Hair follicle dermal papilla cell (primary cell): ENCODE data around the gene LCE1F. TPM values are rescaled to one million over a fixed set of nuclear protein-coding genes. Genes with fewer than 3 reads are reported as not detected.

ENCODE experiments used
- total RNA-seq: library from RNA; depleted of rRNA; stranded (reverse); fragments of >200 nt; gene quantifications from 2 replicates; pipeline ENCODE4 v1.2.3, GENCODE V29; 2012

LCE1F gene
- total RNA-seq, result not detected in 2 replicates

GRCh38 chr1:152774875-152775274 lies at the start of gene LCE1F:
Gene LCE1F (plus strand): TSS chr1:152775140. CDS start chr1:152776372, 1,232 bp downstream.

GRCh38 chr1:152757747-152758146 lies 17.2 kb upstream of the LCE1F start, which contains the start of gene KPRP:
Gene KPRP (plus strand): TSS chr1:152758025. CDS start chr1:152759589, 1,564 bp downstream.

GRCh38 chr1:152786077-152786476 lies 11.1 kb downstream of the LCE1F start, which contains the start of gene LCE1E:
Gene LCE1E (plus strand): TSS chr1:152786257. CDS start chr1:152787300, 1,043 bp downstream.

GRCh38 chr1:152796421-152796820 lies 21.5 kb downstream of the LCE1F start, which contains the start of gene LCE1D:
Gene LCE1D (plus strand): TSS chr1:152796721. CDS start chr1:152797795, 1,074 bp downstream.

GRCh38 chr1:152806576-152806975 lies 31.6 kb downstream of the LCE1F start, which contains the start of gene LCE1C:
Gene LCE1C (minus strand): TSS chr1:152806651. CDS start chr1:152805478, 1,173 bp downstream.

GRCh38 chr1:152811671-152812070 lies 36.7 kb downstream of the LCE1F start, which contains the start of gene LCE1B:
Gene LCE1B (plus strand): TSS chr1:152811971. CDS start chr1:152812447, 476 bp downstream.

Other genes starting within 250 kb of the LCE1F start
- gene LCE3E, start 208.4 kb upstream of the LCE1F start, total RNA-seq, result not detected in 2 replicates
- not detected in 2 replicates for gene LCE3D, start 194.6 kb upstream of the LCE1F start, total RNA-seq
- gene LCE3C, start 174.9 kb upstream of the LCE1F start, total RNA-seq, result not detected in 2 replicates
- gene LCE3B, start 161.3 kb upstream of the LCE1F start, total RNA-seq, result not detected in 2 replicates
- not detected in 2 replicates for gene LCE3A, start 152.0 kb upstream of the LCE1F start, total RNA-seq
- gene LCE2D, start 111.8 kb upstream of the LCE1F start, total RNA-seq, result not detected in 2 replicates
- gene LCE2C, start 99.9 kb upstream of the LCE1F start, total RNA-seq, result not detected in 2 replicates
- gene LCE2B, start 89.0 kb upstream of the LCE1F start, total RNA-seq, result not detected in 2 replicates
- gene LCE2A, start 76.8 kb upstream of the LCE1F start, total RNA-seq, result not detected in 2 replicates
- not detected in 2 replicates for gene LCE4A, start 67.0 kb upstream of the LCE1F start, total RNA-seq
- not detected in 2 replicates for gene KPRP, start 17.1 kb upstream of the LCE1F start, total RNA-seq
- not detected in 2 replicates for gene LCE1E, start 11.1 kb downstream of the LCE1F start, total RNA-seq
- not detected in 2 replicates for gene LCE1D, start 21.6 kb downstream of the LCE1F start, total RNA-seq
- gene LCE1C, start 31.5 kb downstream of the LCE1F start, total RNA-seq, result not detected in 2 replicates
- gene LCE1B, start 36.8 kb downstream of the LCE1F start, total RNA-seq, result not detected in 2 replicates
- gene LCE1A, start 52.3 kb downstream of the LCE1F start, total RNA-seq, result not detected in 2 replicates
- gene LCE6A, start 67.7 kb downstream of the LCE1F start, total RNA-seq, result not detected in 2 replicates
- gene LCE7A, start 84.9 kb downstream of the LCE1F start, total RNA-seq, result not detected in 2 replicates
- gene SMCP, start 103.2 kb downstream of the LCE1F start, total RNA-seq, result not detected in 2 replicates
- gene IVL, start 133.4 kb downstream of the LCE1F start, total RNA-seq, result not detected in 2 replicates
- not detected in 2 replicates for gene SPRR5, start 172.1 kb downstream of the LCE1F start, total RNA-seq
- gene SPRR4, start 195.5 kb downstream of the LCE1F start, total RNA-seq, result not detected in 2 replicates
- gene SPRR1A, start 208.9 kb downstream of the LCE1F start, total RNA-seq, result not detected in 2 replicates
- not detected in 2 replicates for gene SPRR3, start 226.6 kb downstream of the LCE1F start, total RNA-seq